HG03196 (cell line): Measurements from ENCODE around the gene SECTM1.

ENCODE experiments used
- ATAC-seq: cut with Tn5 transposase; IDR thresholded peaks from one replicate; pipeline ENCODE4 v1.9.1; 2021; ENCODE audit not compliant: unreplicated experiment

The SECTM1 gene

GRCh38 chr17:82329683-82330321 is 3.8 kb downstream of the SECTM1 start:
- ATAC-seq, result no peak

GRCh38 chr17:82328994-82329507 is 4.5 kb downstream of the SECTM1 start:
- no peak for ATAC-seq

- ATAC-seq, result no peak
Observed at GRCh38 chr17:82328141-82328993, 5.2 kb downstream of the SECTM1 start.

DNA sequence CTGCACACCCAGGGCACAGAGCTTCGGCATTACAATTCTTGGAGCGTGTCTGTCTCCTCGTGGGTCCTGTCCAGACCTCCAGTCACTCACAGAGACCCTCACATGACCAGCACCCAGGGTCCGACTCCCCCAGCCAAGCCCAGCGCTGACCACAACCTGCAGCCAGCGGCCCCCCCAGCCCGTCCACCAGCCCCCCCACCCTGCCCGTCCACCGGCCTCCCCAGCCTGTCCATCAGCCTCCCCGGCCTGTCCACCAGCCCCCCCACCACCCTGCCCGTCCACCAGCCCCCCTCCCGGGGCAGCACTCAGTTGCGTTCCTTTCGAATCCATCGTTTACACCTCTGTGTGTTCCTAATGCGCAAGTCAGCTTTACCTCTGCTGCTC is 5.8 kb downstream of the SECTM1 start:
- no peak for ATAC-seq

DNA sequence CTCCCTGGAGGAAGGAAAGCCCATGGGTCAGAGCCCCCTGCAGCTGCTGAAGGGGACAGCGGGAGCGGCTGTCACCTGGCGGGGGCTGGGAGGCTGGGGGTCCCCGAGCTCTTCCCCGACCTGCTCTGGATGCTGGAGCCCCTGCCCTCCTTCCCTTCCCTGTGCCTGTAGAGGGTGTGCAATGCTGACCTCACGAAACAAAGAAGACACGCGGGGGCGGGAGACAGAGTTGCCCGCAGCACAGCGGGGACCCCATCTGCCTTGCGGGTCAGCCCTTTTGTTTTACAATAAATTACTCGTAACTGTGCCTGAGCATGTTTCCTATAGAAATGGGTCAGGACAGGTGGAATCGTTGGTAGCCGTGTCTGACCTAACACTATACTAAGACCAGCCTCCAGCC is 6.3 kb downstream of the SECTM1 start:
- ATAC-seq, result no peak

DNA sequence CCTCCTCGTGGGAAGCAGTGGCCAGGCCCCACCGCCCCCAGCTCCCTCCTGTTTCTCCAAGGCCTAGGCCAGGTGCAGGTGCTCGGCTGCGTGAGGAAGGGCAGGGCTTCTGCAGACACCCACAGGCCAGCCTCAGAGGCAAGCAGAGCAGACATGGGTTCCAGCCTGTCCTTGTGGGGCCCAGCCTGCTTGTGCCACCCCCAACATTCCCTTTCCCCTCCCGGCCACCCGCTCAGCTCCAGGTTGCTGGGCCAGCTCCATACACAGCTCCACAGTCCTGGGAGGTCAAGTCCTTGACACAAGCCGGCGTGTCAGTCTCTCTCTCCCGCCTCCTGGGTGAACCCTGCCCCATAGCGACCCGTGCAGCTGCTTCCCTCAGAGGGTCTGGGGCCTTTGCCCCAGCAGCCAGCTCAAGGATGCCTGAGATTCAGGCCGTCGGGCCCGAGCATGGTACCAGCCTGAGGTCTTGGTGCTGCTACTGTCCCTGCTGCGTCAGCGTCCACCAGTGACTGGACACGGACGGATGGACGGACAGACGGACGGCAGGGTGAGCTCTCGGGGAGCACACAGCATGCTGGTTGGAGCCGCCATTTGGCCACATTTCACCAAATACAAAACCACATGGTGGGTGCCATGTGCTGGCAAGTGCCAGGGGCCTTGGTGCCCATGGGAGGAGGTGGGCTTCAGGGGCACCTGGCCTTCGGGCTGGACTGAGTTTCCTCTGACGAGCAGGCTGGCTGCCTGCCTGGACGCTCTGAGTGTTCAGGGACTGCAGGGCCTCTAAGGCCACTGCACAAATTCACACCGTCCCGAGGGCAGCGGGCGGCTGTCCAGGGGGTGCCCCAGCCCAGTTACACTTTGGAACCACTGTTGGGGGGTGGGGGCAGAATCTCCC is 8.0 kb downstream of the SECTM1 start:
- no peak for ATAC-seq

DNA sequence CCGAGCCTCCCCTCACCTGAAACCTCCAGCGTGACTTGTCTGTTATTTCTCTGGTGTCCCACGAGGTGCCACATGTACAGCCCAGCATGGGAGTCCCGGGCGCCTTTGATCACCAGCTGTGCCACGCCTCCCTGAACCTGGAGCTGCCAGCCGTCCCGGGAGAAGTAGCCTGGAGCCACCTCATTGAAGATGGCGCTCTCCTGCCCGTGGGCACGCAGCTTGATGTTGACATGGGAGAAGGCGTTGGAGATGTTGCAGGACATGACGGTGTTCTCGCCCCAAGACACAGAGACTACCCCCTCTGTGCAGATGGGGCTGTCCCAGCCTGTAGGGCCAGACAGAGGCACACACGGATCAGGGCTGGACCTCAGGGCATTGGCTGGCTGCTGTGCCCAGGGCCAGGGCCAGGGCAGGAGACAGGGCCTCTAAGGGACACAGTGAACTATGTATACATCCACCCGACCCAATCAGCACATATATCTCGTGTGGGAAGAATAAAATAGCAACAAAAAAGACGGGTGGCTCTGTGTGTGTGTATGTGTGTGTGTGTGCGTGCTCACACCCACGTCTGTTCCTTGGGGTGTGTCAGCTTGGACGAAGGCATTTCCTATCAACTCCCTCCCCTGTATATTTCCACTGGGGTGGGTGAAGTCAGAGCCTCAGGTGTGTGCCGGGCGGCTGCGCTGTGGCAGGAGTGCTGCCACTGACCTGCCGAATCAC is 8.8 kb downstream of the SECTM1 start:
- no peak for ATAC-seq

- no peak for ATAC-seq
Observed at GRCh38 chr17:82323514-82324234, 9.9 kb downstream of the SECTM1 start.

DNA sequence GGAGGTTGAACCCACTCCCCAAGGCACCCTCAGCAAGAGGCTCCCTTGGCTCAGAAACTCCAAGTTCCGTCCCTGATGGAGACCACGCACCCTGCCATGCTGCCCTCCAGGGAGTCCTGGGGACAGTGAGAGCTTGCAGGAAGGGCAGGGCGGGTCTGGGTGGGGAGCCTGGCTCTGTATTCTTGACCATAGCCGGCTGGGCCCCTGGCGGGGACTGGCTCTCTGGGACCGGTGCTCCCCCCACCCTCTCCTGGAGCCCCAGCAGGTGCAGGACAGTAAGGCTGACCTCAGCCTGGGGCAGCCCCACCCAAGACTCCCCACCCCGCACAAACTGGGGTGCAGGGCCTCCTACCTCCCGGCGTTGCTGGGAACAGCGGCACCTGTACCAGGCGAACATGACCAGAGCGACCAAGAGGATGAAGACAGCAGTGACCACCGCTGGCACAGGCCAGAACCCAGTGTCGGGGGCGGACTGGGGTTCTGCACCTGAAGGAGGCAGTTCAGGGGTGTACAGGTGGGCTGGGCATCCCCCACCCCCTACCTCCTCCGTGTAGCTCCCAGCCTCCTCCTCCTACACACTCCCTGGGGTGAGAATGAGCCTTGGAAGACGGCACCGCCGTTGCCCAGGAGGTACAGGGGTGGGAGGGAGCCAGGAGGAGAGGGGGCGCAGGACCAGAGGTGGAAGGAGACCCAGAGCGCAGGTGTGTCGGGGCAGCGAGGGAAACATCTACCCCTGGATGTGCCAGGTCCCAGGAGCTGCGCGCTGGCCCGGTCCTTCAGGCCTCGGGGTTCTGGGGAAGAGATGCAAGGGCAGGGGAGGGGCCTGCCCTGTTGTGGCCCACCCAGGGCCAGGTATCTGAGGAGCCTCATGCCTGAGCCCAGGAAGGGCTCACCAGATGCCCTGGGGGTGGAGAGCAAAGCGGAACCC is 10.8 kb downstream of the SECTM1 start:
- no peak for ATAC-seq

GRCh38 chr17:82321947-82322466 is 11.6 kb downstream of the SECTM1 start:
- no peak for ATAC-seq

- no peak for ATAC-seq
Observed at GRCh38 chr17:82320956-82321927, 12.3 kb downstream of the SECTM1 start.

- ATAC-seq, result no peak
Observed at GRCh38 chr17:82320140-82320840, 13.3 kb downstream of the SECTM1 start.

- no peak for ATAC-seq
Observed at GRCh38 chr17:82319619-82320062, 13.9 kb downstream of the SECTM1 start.

- ATAC-seq, result no peak
Observed at GRCh38 chr17:82318772-82319606, 14.6 kb downstream of the SECTM1 start.

DNA sequence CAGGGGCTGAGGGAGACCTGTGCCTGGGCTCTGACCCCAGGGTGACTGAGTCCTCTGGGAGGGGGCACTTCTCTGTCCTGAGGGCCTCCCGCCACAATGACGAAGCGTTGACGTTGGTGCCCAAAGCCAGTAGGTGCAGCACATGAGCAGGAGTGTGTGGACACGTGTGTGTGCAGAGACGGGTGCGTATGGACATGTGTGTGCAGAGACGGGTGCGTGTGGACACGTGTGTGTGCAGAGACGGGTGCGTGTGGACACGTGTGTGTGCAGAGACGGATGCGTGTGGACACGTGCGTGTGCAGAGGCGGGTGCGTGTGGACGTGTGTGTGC is 15.4 kb downstream of the SECTM1 start:
- no peak for ATAC-seq
